Measurements from ENCODE around the gene SMARCD1. TPM values are rescaled to one million over a fixed set of nuclear protein-coding genes. Genes with fewer than 3 reads are reported as not detected.

The SMARCD1 gene
- total and polyA plus RNA-seq, 9 of the 15 experiments (the other 6 are each of a cell fraction or from before 2014, with no cell fraction given), result 0.86 to 91.7 (median 48.0) TPM

DNA sequence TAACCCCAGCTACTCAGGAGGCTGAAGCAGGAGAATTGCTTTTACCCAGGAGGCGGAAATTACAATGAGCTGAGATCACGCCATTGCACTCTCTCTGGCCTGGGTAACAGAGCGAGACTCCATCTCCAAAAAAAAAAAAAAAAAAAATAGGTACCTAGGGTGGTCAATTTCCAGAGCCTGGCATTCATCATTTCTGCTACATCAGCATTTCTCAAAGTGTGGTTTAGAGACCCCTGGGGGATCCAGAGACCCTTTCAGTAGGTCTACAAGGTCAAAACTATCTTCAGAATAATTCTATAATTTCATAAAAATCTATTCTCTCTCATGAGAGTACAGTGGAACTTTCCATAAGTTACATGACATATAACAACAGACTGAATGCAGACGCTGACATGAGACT is 62.1 kb downstream of the SMARCD1 start (continued):
- no peak for TF ChIP-seq SAFB2 (IDR thresholded peaks at IDR 0.05; ENCODE audit: borderline replicate concordance, low read depth, low read length, severe bottlenecking)
- TF ChIP-seq TSC22D4 (tag; IDR thresholded peaks at IDR 0.05), result no peak
- TF ChIP-seq ZNF316 (IDR thresholded peaks at IDR 0.05), result peak; percentile 95
- TF ChIP-seq, protein P1, sequence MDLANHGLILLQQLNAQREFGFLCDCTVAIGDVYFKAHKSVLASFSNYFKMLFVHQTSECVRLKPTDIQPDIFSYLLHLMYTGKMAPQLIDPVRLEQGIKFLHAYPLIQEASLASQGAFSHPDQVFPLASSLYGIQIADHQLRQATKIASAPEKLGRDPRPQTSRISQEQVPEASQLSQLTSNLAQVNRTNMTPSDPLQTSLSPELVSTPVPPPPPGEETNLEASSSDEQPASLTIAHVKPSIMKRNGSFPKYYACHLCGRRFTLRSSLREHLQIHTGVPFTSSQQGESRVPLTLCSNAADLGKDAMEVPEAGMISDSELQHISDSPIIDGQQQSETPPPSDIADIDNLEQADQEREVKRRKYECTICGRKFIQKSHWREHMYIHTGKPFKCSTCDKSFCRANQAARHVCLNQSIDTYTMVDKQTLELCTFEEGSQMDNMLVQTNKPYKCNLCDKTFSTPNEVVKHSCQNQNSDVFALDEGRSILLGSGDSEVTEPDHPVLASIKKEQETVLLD (IDR thresholded peaks at IDR 0.05), result no peak
- no peak for TF ChIP-seq ZFP30 (CRISPR knock-in tag; IDR thresholded peaks at IDR 0.05; ENCODE audit: borderline replicate concordance)
- TF ChIP-seq GABPB1 (CRISPR knock-in tag; IDR thresholded peaks at IDR 0.05), result no peak
- TF ChIP-seq MAFG (tag; conservative IDR thresholded peaks at IDR 0.05), result peak; percentile 91
- peak; percentile 96 for TF ChIP-seq MAFK (IDR thresholded peaks at IDR 0.05; ENCODE audit: low read length)
- TF ChIP-seq ZNF583 (CRISPR knock-in tag; IDR thresholded peaks at IDR 0.05), result no peak
- no peak for TF ChIP-seq ZNF133 (CRISPR knock-in tag; IDR thresholded peaks at IDR 0.05)
- TF ChIP-seq MAFF (IDR thresholded peaks at IDR 0.05; ENCODE audit: low read length), result peak; percentile 95
- no peak for TF ChIP-seq HDAC1 (IDR thresholded peaks at IDR 0.05)
- TF ChIP-seq SP1 (CRISPR knock-in tag; IDR thresholded peaks at IDR 0.05), result no peak
- no peak for TF ChIP-seq TRIM24 (IDR thresholded peaks at IDR 0.05)
- TF ChIP-seq ZNF347 (CRISPR knock-in tag; IDR thresholded peaks at IDR 0.05; ENCODE audit: low read depth), result no peak
- TF ChIP-seq TEAD1 (CRISPR knock-in tag; IDR thresholded peaks at IDR 0.05), result no peak

Data from K562 (cell line).